GM12873 (cell line): ENCODE measurements around the gene TMEM164.

ENCODE experiments used
- TF ChIP-seq, protein P1 (sequence below): IDR thresholded peaks from 2 replicates; pipeline ENCODE4 v1.5.1; 2012; ENCODE audit warnings: low read depth, mild to moderate bottlenecking, moderate library complexity, low read length, control low read depth; ENCODE audit not compliant: insufficient read depth; ENCODE audit errors: missing control alignments

The TMEM164 gene

DNA sequence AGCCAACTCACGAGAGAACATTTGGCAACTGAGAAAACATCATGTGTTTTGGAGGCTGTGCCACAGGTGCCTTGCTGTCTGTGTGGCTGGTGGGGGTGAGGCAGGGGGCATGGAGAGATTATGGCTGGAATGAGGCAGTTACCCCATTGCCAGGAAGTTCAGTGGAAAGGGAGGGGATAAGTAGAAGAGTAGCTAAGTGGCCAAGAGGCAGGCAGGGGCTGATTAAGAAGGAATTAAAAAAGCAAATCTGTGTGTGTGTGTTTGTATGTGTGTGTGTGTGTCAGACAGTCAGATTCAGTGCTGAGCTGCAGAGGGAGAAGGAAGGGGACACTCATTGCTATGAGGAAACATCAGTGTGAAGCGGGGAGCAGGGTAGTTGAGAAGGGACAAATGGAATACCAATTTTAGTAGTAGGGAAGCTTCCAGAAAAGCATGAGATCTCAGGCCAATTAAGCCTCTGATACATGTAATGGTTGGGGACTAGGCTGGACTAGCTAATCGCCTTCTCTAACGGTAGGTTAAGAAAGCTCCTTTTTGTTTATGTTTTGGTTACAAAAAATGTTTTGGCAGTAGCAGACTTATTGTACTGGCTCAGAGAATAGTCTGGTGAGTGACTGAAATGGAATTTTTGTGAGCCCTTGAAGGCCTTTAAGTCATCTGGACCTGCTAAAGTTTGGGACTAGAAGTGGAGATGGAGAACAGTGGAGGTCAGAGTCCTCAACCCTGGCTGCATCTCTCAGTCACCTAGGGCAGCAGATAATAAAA lies 18.5 kb downstream of the TMEM164 start:
- TF ChIP-seq, protein P1, sequence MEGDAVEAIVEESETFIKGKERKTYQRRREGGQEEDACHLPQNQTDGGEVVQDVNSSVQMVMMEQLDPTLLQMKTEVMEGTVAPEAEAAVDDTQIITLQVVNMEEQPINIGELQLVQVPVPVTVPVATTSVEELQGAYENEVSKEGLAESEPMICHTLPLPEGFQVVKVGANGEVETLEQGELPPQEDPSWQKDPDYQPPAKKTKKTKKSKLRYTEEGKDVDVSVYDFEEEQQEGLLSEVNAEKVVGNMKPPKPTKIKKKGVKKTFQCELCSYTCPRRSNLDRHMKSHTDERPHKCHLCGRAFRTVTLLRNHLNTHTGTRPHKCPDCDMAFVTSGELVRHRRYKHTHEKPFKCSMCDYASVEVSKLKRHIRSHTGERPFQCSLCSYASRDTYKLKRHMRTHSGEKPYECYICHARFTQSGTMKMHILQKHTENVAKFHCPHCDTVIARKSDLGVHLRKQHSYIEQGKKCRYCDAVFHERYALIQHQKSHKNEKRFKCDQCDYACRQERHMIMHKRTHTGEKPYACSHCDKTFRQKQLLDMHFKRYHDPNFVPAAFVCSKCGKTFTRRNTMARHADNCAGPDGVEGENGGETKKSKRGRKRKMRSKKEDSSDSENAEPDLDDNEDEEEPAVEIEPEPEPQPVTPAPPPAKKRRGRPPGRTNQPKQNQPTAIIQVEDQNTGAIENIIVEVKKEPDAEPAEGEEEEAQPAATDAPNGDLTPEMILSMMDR, result no peak

DNA sequence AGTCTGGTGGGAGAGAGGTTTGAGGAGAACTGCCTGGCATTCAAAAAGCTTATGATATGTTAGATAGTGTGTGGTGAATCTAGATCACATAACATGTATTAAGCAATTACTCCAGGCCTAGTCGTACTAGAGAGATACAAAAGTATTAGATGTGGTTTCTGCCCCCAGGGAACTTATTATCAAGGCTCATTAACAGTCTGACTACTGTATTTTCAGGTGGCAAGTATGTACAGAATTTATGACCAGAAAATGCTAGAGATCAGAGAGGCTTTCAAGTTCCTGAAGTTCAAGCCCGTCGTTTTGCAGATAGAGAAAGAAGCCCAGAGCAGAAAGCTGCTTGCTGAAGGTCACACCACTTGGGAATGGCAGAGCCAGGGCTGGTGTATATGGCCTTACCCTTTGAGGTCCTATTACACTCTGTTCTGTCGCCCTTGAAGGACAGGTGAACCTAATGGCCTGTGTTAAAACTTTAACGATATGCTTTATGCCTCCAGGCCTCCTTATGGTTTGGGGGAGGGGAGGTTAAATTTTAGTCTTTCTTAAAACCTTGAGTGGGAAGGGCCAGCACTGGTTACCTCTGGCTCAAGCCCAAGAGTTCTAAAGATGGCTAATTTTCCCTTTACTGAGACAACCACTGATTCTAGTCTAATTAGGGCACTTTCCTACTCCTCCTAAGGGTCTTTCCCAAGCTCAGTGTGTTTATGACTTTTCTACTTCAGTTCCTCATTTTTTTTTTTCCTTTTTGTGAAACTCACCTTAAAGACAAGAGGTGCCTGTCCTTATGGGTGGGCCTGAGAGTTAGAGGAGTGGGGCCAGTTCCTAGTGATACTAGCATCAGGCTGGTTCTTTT lies 19.9 kb downstream of the TMEM164 start:
- TF ChIP-seq, protein P1, result no peak

DNA sequence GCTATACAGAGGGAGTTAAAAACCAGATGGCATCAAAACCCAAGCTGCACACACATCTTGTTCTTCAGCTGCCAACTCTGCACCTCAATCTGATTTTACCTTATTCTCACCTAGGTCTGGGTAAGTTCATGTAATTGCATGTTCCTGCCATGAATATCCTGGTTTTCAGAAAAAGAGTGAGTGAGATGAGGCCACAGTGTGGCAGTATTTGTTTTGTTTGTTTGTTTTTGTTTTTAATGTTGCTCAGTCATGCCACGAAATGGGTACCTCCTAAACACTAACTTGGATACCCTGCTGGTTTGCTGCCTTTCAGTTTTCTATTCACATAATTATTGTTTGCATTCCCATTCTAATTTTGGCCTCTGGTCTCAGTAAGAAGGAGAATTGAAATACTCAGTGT lies 22.5 kb downstream of the TMEM164 start:
- TF ChIP-seq, protein P1, result no peak

DNA sequence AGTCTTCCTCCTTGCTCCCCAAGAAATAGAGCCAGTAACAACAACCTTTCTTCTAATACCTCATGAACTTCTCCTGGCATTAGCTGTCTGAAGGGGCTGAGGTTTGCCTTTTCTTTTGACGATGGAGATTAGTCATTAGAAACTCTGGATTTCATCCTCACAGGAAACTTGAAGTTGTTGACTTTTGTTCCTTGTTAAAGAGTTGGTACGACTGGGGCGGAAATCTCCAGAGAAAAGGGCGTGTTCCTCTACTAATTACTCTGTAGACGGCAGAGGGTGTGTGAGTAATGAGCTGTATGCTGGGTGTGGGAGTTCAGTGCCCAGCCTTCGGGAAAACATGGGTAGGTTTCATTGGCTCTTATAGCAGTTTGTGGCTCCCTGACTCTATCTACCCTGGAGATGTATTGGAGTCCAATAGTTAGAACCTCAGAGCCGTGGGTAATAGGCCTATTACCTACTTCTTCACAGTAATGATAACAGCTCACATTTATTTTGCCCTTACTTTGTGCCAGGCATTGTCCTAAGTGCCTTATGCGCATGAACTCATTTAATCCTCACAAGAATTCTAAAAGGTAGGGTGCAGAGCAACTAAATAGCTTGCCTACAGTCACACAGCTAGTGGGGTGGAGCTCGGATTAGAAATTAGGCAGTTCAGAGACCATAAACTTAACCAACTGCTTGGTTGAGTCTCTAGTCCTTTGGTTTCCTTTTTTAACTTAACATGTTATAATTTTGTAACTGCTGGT lies 23.4 kb downstream of the TMEM164 start:
- TF ChIP-seq, protein P1, result no peak

DNA sequence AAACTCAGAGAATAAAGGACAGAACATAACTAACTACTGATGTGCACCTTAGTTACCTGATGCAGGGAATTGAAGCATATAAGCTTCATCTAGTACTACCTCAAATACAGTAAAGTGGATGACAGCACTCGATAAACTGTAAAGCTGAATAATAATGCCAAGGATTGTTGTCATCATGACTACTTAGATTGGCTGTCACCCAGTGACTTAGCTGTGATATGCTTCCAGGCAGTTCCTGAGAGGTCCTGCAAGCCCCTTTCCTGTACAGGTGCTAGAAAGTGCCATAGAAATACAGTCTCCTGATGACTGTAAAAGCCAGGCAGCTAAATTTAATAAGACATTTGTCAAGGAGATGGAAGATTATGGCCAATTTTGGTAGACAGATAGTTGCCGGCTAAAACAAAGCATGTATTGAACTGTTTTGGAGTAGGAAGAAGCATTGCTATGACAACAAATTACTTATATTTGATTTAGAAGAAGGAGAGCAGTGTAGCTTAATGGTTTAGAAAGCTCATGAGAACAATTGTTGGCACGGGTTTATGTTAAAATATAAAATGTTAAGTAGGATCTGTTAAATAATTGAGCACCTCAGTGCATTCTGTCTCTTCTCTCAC lies 29.7 kb downstream of the TMEM164 start:
- TF ChIP-seq, protein P1, result no peak

DNA sequence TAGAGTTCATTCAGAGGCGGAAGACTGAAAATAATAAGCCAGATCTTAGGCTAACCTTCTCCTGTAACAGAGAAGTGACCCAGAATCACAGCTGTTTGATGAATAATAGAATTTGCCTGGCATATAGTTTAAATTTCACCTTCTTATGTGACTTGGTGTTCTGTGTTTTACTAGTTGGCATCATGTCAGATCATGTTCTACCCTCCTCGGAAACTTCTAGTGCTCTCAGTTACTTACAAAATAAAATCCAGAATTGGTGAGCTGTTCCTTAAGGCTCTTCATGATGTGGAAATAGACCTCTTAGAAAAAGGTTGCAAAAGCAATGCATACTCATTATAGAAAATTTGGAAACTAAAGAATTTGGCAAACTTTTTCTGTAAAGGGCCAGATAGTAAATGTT lies 31.1 kb downstream of the TMEM164 start:
- TF ChIP-seq, protein P1, result no peak
